NCI-H1436 treated with DMSO at 0.1 percent for 48 hours (cell line): ENCODE measurements around the gene IGFL2.
"Not testable (repeated sequence)": the region's sequence is repeated elsewhere in the genome, so short reads cannot be mapped to it uniquely, and the experiment has no call there.

ENCODE experiments used
- DNase-seq: peaks from one replicate; lab custom pipeline; 2025; lab: John Stamatoyannopoulos, UW

Gene IGFL2

DNA sequence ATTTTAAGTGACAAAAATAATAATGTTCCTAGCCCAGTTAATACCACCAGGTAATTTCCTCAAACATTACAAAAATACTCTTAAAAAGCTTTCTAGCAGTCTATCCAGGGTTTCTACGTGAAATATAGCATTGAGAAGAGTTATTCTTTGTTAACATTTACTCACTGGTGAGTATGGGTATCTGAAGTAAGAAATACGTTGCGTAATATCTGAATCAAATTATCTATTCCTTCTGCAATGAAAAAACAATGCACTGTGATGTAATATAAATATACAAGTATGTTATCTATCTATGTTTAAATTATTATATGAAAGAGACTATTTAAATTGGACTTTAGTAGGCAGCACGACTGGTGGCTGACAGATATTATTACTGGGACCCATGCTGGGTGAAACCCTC, 5.7 kb upstream of the IGFL2 start:
- no peak for DNase-seq

DNA sequence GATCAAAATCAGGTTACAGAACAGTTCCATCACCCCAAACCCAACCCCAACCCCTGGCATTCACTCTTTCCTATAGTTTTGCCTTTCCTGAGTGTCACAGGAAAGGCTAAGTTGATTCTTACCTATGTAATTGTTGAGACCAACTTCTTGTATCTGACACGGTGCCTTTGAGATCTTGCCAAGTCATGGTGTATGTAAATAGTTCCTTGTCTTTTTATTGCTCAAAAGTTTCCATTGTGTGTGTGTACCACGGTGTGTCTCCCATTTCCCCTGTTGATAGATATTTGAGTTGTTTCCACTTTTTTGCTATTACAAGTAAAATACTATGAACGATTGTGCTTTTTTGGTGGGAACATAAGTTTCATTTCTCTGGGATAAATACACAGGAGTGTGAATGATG, 3.3 kb upstream of the IGFL2 start:
- DNase-seq: no peak

DNA sequence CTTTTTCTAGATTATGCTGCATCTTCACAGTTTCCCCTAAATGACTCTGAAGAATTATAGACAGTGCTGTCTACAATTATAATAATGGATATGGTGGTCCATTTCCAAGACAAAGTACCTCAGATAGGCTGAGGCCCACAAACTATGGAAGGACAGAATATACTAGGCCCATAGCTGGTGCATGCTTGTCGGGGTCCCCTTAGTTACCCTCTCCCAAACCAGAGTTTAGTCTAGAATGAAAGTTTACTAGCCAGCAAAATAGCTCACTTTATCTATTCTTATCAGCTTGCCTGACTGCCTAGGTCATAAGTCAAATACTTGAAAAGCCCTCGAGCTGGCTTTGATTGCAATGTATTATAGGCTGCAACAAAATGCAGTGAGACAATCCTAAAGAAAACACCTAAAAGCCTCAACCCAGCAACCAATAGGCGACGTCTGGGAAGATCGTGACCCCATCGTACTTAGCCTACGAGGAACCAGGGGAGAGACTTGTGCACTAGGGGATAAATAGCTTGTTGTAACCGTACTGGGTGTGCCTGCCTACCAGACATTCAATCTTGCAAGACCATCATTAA, 785 bp upstream of the IGFL2 start:
- no peak for DNase-seq

DNA sequence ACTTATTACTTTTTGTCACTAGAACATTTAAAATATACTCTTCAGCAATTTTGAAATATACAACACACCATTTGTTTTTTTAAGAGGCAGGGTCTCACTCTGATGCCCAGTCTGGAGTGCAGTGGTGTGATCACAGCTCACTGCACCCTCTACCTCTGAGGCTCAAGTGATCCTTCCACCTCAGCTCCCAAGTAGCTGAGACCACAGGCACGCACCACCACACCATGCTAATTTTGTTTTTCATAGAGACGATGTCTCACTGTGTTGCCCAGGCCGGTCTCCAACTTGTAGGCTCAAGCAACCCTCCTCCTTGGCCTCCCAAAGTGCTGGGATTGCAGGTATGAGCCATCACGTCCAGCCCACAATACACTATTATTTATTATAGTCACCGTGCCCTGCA, 2.6 kb downstream of the IGFL2 start:
- no peak for DNase-seq

- DNase-seq: no peak
These were observed 7.2 kb downstream of the IGFL2 start for GRCh38 chr19:46155237-46155636.

DNA sequence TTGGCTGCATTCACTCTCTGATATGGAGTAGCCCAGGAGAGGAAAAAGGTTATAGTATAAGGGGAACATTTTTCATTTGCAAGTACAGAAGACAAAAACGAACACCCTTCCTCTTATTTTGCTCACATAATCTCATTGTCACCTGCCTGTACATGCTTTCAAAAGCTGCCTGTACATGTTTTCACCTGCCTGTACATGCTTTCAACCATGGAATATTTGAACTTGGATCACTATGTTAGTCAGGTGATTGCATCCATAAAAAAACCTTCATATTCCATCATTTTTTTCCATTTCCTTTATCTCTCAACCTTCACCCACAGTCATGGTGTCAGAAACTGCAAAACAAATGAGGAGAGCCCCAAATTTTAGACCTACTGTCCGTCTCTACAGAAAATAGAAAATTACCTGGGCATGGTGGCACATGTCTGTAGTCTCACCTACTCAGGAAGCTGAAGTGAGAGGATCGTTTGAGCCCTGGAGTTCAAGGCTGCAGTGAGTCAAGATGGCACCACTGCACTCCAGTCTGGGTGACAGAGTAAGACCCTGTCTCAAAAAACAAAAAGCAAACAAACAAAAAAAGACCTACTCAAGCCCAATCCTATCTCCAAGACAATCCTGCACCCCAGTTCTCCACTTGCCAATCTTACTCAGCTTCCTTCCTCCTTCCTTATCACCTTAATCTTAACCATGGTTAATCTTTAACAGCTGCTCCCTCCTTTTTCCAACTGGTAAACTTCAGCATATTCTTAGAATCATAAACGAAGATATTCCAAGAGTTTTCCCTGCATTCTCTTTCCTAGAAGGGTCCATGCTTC, 11.6 kb downstream of the IGFL2 start:
- DNase-seq: no peak

- DNase-seq: no peak
These were observed 12.3 kb downstream of the IGFL2 start for GRCh38 chr19:46160233-46160775.

DNA sequence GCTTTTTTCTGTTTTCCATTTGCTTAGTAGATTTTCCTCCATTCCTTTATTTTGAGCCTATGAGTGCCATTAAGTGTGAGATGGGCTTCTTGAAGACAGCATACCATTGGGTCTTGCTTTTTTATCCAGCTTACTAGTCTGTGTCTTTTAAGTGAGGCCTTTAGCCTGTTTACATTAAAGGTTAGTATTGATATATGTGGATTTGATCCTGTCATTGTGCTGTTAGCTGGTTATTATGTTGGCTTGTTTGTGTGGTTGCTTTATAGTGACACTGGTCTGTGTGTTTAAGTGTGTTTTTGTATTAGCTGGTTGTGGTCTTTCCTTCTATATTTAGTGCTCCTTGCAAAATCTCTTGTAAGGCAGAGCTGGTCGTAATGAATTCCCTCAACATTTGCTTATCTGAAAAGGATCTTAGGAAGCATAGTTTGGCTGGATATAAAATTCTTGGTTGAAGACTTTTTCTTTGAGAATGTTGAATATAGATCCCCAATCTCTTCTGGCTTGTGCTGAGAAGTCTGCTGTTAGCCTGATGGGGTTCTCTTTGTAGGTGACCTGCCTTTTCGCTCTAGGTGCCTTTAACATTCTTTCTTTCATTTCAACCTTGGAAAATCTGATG, 13.7 kb downstream of the IGFL2 start:
- not testable (repeated sequence) for DNase-seq

DNA sequence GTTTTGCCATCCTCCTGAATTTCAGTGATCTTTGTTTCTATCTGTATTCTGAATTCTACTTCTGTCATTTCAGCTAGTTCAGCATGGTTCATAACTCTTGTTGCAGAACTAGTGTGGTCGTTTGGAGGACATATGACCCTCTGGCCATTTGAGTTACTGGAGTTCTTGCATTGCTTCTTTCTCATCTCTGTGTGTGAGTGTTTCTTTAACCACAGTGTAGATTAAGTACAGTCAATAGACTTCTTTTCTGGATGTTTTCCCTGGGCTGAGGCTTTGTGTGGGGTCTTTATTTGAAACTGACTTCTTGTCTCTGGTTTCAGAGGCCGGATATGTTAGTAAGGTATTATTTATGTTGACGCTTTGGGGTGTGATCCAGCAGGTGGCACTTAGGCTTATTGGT, 14.7 kb downstream of the IGFL2 start:
- DNase-seq: no peak

DNA sequence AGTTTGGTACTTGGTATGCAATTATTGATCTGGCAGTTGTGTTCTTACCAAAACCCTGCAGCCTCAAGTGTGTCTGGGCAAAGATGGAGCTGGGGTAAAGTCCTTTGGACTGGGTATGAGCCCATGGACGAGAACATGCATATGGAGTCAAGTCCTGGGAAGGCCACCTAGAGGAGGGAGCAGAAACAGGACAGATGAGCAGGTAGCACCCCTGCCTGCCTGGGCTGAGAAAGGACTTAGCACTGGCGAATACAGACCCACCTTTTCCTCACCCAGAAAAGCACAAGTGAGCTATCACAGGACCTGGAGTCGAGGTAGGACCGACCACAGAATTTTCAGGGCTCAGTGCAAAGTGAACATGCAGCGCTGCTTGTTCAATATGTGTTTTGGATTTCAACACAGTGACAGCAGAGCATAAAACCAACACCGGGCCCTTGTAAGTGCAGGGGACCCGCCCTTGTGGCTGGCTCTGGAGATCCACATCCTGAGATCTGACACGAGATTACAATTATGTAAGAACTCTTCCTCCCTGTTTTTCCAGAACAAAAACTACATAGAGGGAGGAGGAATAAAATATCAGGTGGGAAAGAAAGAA, 25.9 kb downstream of the IGFL2 start:
- no peak for DNase-seq

- no peak for DNase-seq
These were observed 28.2 kb downstream of the IGFL2 start for GRCh38 chr19:46176116-46176860.

DNA sequence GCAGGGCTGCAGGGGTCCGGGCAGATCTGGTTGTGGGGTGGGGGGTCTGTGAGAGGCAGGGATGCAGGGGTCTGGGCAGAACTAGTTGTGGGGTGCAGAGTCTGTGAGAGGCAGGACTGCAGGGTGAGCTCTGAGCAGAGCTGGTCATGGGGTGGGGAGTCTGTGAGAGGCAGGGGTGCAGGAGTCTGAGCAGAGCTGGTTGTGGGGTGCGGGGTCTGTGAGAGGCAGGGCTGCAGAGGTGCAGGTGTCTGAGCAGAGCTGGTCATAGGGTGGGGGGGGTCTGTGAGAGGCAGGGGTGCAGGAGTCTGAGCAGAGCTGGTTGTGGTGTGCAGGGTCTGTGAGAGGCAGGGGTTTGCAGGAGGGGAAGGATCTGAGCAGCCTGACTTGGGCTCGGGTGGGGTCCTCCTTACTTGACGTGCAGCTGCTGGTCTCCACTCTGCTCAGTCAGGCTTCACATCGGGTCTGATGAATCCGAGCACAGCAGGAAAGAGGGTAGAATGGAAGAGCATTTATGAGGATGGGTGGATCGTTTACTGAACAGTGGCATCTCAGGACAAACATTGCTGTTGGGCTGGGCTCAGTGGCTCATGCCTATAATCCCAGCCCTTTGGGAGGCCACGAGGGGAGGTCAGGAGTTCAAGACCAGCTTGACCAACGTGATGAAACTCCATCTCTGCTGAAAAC, 31.2 kb downstream of the IGFL2 start:
- DNase-seq: no peak

GRCh38 chr19:46180701-46181387, 32.8 kb downstream of the IGFL2 start:
- DNase-seq: no peak

DNA sequence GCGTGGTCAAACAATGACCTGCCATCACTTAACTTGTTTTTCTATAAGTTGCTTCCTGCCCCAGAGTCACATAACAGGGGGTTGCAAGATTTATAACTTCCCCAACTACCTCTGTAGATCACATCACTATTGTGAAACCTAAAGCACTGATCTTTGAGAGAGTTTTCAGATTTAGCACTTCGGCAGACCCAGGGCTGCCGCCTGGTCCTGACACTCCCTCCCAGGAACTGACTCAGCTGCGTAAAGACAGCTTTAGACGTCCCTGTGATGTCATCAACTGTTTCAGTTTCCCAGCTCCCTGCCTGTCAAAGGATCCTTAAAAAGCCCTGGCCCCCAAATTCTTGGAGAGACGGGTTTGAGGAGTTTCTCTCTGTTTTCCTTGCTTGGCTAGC, 33.3 kb downstream of the IGFL2 start:
- no peak for DNase-seq

- no peak for DNase-seq
These were observed 34.4 kb downstream of the IGFL2 start for GRCh38 chr19:46182476-46182875.

DNA sequence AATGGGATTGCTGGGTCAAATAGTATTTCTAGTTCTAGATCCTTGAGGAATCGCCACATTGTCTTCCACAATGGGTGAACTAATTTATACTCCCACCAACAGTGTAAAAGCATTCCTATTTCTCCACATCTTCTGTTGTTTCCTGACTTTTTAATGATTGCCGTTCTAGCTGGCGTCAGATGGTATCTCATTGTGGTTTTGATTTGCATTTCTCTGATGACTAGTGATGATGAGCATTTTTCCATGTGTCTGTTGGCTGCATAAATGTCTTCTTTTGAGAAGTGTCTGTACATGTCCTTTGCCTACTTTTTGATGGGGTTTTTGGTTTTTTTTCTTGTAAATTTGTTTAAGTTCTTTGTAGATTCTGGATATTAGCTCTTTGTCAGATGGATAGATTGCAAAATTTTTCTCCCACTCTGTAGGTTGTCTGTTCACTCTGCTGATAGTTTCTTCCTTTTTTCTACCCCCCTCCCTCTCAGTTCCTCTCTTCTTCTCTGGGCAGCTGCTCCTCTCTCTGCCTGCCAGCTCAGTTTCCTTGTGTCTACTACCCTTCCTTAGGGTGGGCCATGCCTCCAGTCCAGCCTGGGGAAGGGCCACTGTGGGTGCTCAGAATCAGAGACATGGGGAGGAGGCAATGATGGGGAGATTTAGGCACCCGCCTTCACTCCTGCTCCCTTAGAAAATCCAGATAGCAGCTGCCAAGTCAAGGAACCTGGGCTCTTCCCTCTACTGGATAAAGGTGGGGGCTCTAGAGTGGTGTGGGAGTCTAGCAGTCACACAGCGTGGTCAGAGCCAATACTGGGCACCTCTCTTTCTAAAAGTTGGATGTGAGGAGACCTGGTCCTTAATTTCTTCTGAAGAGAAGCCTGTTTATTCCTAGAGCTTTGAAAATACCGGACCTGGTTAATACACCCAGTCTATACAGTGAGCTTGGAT, 37.0 kb downstream of the IGFL2 start:
- DNase-seq: not testable (repeated sequence)

GRCh38 chr19:46186101-46186716, 38.2 kb downstream of the IGFL2 start:
- DNase-seq: no peak

GRCh38 chr19:46186717-46187101, 38.7 kb downstream of the IGFL2 start:
- DNase-seq: no peak
